ENCODE data around the gene MGAT3. TPM values are rescaled to one million over a fixed set of nuclear protein-coding genes. Genes with fewer than 3 reads are reported as not detected.

MGAT3 gene
- total and polyA plus RNA-seq, 9 of the 15 experiments (the other 6 are each of a cell fraction or from before 2014, with no cell fraction given), result 0.10 to 11.5 (median 4.6) TPM

DNA sequence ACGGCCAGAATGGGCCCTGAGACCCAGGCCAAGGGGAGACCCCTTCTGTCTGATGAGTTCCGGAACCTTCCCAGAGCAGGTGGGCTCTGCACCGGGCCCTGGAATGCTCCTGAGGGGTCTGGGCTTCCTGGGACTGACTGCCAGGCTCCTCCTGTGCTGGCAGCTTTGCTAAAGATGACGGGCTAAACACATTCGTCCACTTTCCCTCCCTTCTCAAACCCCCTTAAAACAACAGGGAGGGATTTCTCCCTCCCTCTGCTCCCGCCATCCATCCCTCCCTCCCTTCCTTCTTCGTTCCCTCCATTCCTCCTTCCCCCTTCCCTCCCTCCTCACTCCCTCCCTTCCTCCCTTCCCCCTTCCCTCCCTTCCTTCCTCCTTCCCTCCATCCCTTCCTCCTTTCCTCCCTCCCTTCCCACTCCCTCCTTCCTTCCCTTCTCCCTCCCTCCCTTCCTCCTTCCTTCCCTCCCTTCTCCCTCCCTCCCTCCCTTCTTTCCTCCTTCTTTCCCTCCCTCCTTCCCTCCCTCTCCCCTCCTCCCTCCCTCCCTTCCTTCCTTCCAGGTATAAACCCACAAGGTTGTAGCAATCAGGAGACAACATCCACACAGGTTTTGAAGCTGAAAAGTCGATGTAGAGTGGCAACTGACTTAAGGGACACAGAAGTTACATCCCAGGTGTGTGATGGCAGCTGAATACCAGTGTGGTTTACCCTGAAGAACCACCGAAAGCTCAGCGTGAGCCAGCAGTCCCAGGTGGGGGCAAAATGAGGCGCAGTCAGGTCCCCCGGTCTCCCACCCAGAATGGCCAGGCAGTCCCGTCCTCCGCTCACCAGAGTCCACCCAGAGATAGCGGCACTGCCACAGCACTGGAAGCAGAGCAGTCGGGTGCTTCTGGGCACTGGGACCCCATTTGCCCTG, 18.8 kb upstream of the MGAT3 start:
- 56% methylated on average over 10 of the region's 16 CpGs for WGBS (ENCODE audit: insufficient coverage, low coverage, missing lambda C conversion rate)
- intact Hi-C loops (cut with micrococcal nuclease), result no loop called here
- Histone ChIP-seq H3K4me3 (no peak overlapping the region), H4K20me1 (replicated peaks; ENCODE audit: control insufficient read depth, insufficient read depth, low read length) (no peaks in the 10 kb centered on the region), H3K9me1 (ENCODE audit: control insufficient read depth, insufficient read depth, low read length) (no peaks in the 10 kb centered on the region), H3K9ac (ENCODE audit: insufficient read depth in 1 of 2, low read depth in 2 of 2, low read length in 2 of 2) (peak overlapping the region; percentile 58 to 91; a peak in 3 of 4 replicates), H3K27ac (ENCODE audit: extremely low read depth, low read depth, low read length) (no peak overlapping the region), H3K9me3 (replicated peaks; ENCODE audit: control insufficient read depth, insufficient read depth, low read depth, low read length) (no peaks in the 10 kb centered on the region), H3K36me3 (ENCODE audit: control insufficient read depth, insufficient read depth, low read length) (no peaks in the 10 kb centered on the region), H3K4me2 (ENCODE audit: insufficient read depth, low read length) (peak overlapping the region; percentile 57; the same call in 1 of the 2 replicates), H3K4me1 (replicated peaks in 1 of 2; ENCODE audit: control insufficient read depth in 2 of 2, insufficient read depth in 2 of 2, low read length in 2 of 2) (peaks cover 7 to 28% of the 10 kb centered on the region in 2 experiments; a peak in 4 of 5 replicates), H2AFZ (ENCODE audit: low read depth, low read length) (peak overlapping the region; percentile 79; the same call in 1 of the 2 replicates), H3K27me3 (ENCODE audit: control insufficient read depth in 2 of 2, insufficient read depth in 2 of 2, low read length in 2 of 2) (no peaks in the 10 kb centered on the region), H3K79me2 (ENCODE audit: control insufficient read depth, insufficient read depth, low read length) (no peaks in the 10 kb centered on the region)
- DNase-seq (ENCODE audit: extremely low read depth in 1 of 4, low spot score in 3 of 4) (no peak), FAIRE-seq (no peak), ATAC-seq (no peak; the same call in 2 of the 3 replicates)
- TF ChIP-seq, protein P1, sequence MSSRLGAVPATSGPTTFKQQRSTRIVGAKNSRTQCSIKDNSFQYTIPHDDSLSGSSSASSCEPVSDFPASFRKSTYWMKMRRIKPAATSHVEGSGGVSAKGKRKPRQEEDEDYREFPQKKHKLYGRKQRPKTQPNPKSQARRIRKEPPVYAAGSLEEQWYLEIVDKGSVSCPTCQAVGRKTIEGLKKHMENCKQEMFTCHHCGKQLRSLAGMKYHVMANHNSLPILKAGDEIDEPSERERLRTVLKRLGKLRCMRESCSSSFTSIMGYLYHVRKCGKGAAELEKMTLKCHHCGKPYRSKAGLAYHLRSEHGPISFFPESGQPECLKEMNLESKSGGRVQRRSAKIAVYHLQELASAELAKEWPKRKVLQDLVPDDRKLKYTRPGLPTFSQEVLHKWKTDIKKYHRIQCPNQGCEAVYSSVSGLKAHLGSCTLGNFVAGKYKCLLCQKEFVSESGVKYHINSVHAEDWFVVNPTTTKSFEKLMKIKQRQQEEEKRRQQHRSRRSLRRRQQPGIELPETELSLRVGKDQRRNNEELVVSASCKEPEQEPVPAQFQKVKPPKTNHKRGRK (tag; IDR thresholded peaks at IDR 0.05), result peak; percentile 44; the same call in 1 of the 2 replicates
- TF ChIP-seq POLR2A (conservative IDR thresholded peaks at IDR 0.05), result no peak
- in situ Hi-C loops (cut with MboI), result no loop called here
- BruUV-seq (replicated peaks), result no TSS peak
- POLR2A ChIA-PET, result interaction anchor here (0.6 to 1.8 kb wide), 5 partner anchors 9 to 91 kb away, joined by 3 to 8 read pairs (median 6); no protein-coding TSS in a partner anchor
- CTCF ChIA-PET (ENCODE audit: low intra/inter-chr PET ratio), result interaction anchor here (0.6 to 1.2 kb wide), 2 partner anchors 56 to 267 kb away, joined by 3 to 4 read pairs; no protein-coding TSS in a partner anchor
